BLaER1 (cell line): ENCODE measurements around the gene IPP.
A peak's percentile ranks its signal among the peaks of the same experiment; 100 is the strongest.
"Not testable (repeated sequence)": the region's sequence is repeated elsewhere in the genome, so short reads cannot be mapped to it uniquely, and the experiment has no call there.

Experiments used
- H3K27ac ChIP-seq: shearing (Covaris generic); formaldehyde crosslinking; 2 replicates; pipeline ENCODE4 v1.8.1; 2022
- H3K27me3 ChIP-seq: shearing (Covaris generic); formaldehyde crosslinking; 2 replicates; pipeline ENCODE4 v1.8.1; 2022
- H3K36me3 ChIP-seq: shearing (Covaris generic); formaldehyde crosslinking; 2 replicates; pipeline ENCODE4 v1.8.1; 2022
- H3K4me1 ChIP-seq: shearing (Covaris generic); formaldehyde crosslinking; 2 replicates; pipeline ENCODE4 v1.8.1; 2022
- H3K4me2 ChIP-seq: shearing (Covaris generic); formaldehyde crosslinking; 2 replicates; pipeline ENCODE4 v1.8.1; 2022
- H3K4me3 ChIP-seq: shearing (Covaris generic); formaldehyde crosslinking; 2 replicates; pipeline ENCODE4 v1.8.1; 2022
- H3K9ac ChIP-seq: shearing (Covaris generic); formaldehyde crosslinking; 2 replicates; pipeline ENCODE4 v1.8.1; 2022
- H3K9me3 ChIP-seq: shearing (Covaris generic); formaldehyde crosslinking; 2 replicates; pipeline ENCODE4 v1.8.1; 2022
- H4K20me1 ChIP-seq: shearing (Covaris generic); formaldehyde crosslinking; 2 replicates; pipeline ENCODE4 v1.8.1; 2022
- Cebpa-rat ChIP-seq: shearing (Covaris generic); IDR thresholded peaks from 2 replicates; pipeline ENCODE4 v1.8.1; 2022

IPP gene

DNA sequence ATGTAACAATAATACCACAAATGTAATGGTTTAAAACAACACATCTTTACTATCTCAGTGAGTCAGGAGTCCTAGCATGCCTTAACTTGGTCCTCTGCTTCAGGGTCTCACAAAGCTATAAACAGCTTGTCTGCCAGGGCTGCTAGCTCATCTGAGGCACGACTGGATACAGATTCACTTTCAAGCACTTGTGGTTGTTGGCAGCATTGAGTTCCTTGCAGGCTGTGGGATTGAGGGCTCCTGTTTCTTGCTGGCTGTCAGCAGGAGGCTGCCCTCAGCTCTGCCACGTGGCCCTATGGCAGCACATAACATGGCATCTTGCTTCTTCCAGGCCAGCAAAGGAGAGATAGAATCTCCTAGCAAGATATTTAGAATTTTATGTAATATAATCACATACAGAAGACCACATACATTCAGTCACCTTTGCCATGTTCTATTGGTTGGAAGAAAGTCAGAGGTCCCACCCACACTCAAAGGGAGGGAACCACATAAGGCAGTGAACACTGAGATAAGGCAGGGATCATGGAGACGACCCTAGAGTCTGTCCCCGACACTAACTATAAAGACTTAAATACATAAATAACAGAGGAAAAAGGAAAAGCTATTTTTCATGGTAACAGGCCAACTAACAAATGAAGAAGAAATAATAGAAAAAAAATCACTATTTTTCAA lies 18.9 kb upstream of the IPP start:
- no peak for TF ChIP-seq Cebpa-rat
- H3K9me3 ChIP-seq, result peaks cover 3% of the 10 kb centered on the region; the same call in 1 of the 2 replicates
- no peak overlapping the region for H3K4me3 ChIP-seq
- no peaks in the 10 kb centered on the region for H3K36me3 ChIP-seq
- H3K9ac ChIP-seq, result no peak overlapping the region
- H3K27me3 ChIP-seq, result no peaks in the 10 kb centered on the region
- H3K27ac ChIP-seq, result no peak overlapping the region
- no peaks in the 10 kb centered on the region for H4K20me1 ChIP-seq
- peaks cover 13% of the 10 kb centered on the region for H3K4me1 ChIP-seq
- H3K4me2 ChIP-seq, result no peak overlapping the region

DNA sequence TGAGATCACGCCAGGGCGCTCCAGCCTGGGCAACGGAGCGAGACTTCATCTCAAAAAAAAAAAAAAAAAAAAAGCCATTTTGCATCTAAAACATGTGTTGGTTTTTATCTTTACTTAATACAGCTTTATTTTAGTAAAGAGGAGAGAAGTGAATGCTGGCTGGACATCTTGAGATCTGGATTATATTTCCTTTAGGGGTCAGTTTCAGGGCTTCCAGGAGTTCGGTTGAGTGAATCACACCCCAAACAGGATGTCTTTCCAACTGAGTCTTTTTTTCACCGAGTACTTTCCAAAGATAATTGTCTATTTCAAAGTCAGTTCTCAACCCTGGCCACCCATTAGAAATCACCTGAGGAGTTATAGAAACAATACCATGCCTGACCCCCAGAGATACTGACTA lies 16.6 kb upstream of the IPP start:
- H3K4me1 ChIP-seq, result peaks cover 13% of the 10 kb centered on the region
- TF ChIP-seq Cebpa-rat, result no peak

DNA sequence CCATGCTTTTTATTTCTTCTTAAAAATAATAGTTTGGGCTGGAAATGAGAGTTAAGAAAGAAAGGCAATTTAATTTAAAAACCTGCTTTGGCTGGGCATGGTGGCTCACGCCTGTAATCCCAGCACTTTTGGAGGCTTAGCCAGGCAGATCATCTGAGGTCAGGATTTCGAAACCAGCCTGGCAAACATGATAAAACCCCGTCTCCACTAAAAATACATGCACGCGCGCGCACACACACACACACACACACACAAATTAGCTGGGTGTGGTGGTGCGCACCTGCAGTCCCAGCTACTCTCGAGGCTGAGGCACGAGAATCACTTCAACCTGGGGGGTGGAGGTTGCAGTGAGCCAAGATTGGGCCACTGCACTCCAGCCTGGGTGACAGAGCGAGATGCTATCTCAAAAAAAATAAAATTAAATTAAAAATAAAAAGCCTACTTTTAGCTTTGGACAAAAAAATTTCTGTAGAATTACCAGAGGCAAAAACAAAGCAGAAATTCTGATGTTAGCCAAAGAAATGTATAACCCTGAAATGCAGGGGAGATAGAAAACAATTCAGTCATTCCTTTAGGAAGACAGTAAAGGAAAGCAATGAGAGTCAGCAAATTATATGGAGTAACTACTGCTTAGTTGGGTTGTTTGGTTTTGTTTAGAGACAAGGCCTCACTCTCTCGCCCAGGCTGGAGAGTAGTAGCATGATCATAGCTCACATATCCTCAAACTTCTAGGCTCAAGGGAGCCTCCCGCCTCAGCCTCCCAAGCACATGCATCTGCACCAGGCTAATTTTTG lies 15.7 kb upstream of the IPP start:
- H3K9me3 ChIP-seq, result peaks cover 13% of the 10 kb centered on the region
- H3K4me3 ChIP-seq, result no peak overlapping the region
- H3K4me2 ChIP-seq, result peak overlapping the region; percentile 61; the same call in 1 of the 2 replicates
- no peaks in the 10 kb centered on the region for H3K27me3 ChIP-seq
- no peak overlapping the region for H3K27ac ChIP-seq
- H3K36me3 ChIP-seq, result no peaks in the 10 kb centered on the region
- H3K9ac ChIP-seq, result no peak overlapping the region
- peaks cover 13% of the 10 kb centered on the region for H3K4me1 ChIP-seq
- H4K20me1 ChIP-seq, result no peaks in the 10 kb centered on the region
- no peak for TF ChIP-seq Cebpa-rat

More for the DNA sequence above, 16.6 kb upstream of the IPP start:
- peak overlapping the region; percentile 61 for H3K4me2 ChIP-seq
- H3K9ac ChIP-seq, result no peak overlapping the region
- H4K20me1 ChIP-seq, result no peaks in the 10 kb centered on the region
- no peaks in the 10 kb centered on the region for H3K36me3 ChIP-seq
- no peaks in the 10 kb centered on the region for H3K27me3 ChIP-seq
- H3K9me3 ChIP-seq, result peaks cover 7% of the 10 kb centered on the region
- H3K4me3 ChIP-seq, result no peak overlapping the region
- H3K27ac ChIP-seq, result no peak overlapping the region

DNA sequence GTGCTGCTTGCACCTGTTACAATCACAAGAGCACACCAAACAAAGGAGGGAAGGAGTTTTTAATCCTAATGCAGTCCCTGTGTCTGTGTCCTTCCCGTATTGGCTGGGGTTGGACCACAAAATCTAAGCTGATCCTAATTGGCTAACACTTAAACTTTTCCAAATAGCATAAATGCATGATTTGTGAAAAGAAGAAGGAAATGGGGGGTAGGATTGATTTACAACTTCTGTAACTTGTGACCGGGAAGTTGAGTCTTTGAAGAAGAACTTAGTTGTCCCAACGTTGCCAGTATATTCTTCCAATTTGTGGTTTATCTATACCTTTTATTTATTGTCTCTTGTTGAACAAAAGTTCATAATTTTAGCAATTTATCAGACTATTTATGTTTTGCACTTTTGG lies 11.8 kb upstream of the IPP start:
- Histone ChIP-seq H3K9ac (no peak overlapping the region), H3K27ac (no peak overlapping the region), H3K4me2 (no peak overlapping the region), H3K27me3 (no peaks in the 10 kb centered on the region), H3K4me3 (no peak overlapping the region), H3K9me3 (peaks cover 13% of the 10 kb centered on the region), H3K36me3 (no peaks in the 10 kb centered on the region), H3K4me1 (peaks cover 11% of the 10 kb centered on the region), H4K20me1 (no peaks in the 10 kb centered on the region)
- TF ChIP-seq Cebpa-rat, result no peak

DNA sequence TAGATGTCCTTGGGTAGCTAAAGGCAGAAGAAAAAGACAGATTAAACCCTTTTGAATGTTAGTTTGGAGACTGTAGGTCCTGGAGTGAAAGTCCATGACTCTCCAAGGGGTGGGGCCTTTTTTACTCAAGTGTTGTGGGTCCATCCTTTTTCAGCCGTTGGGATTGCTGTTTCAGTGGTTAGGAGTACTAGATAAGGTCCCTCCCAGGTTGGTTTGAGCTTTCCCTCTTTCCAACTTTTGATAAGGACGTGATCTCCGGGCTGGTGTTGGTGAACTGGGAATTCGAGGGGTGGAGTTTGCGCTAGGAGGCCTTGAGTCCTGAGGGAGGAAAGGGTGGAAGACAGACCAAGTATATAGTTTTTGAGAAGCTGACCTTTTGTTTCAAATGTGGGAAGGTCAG lies 5.2 kb upstream of the IPP start:
- Histone ChIP-seq H3K27me3 (no peaks in the 10 kb centered on the region), H3K4me1 (peaks cover 8% of the 10 kb centered on the region), H3K4me2 (no peak overlapping the region), H3K9ac (no peak overlapping the region), H3K9me3 (peaks cover 34% of the 10 kb centered on the region), H3K4me3 (no peak overlapping the region), H3K36me3 (no peaks in the 10 kb centered on the region; the same call in 1 of the 2 replicates), H3K27ac (no peak overlapping the region), H4K20me1 (no peaks in the 10 kb centered on the region)
- no peak for TF ChIP-seq Cebpa-rat

DNA sequence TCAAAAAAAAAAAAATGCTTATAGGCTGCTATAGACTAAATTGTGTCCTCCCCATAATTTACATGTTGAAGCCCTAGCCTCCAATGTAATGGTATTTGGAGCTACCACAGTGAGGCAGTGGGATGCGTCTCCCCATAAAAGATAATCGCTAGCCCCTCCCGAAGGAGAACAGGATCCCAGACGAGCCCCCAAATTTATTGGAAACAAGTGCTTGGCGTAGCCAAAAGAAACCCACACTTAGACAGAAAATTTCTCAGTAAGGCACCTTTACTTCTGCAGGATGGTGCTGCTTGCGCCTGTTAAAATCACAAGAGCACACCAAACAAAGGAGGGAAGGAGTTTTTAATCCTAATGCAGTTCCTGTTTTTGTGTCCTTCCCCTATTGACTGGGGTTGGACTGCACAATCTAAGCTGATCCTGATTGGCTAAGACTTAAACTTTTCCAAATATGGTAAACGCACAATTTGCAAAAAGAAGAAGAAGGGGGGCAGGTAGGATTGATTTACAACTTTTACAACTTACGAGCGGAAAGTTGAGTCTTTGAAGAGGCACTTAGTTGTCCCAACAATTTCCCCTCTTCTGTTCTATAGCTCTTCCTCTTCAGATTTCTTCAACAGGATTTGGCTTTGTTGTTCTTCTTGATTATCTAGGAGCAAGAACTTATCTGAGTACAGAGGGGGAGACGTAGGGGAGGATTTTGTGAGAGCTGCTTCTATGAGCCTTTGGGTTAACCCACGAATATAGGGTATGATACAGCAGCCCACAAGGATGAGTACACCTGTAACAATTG lies 3.0 kb upstream of the IPP start:
- no peak overlapping the region for H3K27ac ChIP-seq
- H3K36me3 ChIP-seq, result no peaks in the 10 kb centered on the region; the same call in 1 of the 2 replicates
- H3K4me3 ChIP-seq, result no peak overlapping the region
- no peak overlapping the region for H3K4me2 ChIP-seq
- no peaks in the 10 kb centered on the region for H4K20me1 ChIP-seq
- peaks cover 34% of the 10 kb centered on the region for H3K9me3 ChIP-seq
- H3K9ac ChIP-seq, result no peak overlapping the region
- H3K27me3 ChIP-seq, result no peaks in the 10 kb centered on the region
- TF ChIP-seq Cebpa-rat, result no peak
- H3K4me1 ChIP-seq, result peaks cover 15% of the 10 kb centered on the region

DNA sequence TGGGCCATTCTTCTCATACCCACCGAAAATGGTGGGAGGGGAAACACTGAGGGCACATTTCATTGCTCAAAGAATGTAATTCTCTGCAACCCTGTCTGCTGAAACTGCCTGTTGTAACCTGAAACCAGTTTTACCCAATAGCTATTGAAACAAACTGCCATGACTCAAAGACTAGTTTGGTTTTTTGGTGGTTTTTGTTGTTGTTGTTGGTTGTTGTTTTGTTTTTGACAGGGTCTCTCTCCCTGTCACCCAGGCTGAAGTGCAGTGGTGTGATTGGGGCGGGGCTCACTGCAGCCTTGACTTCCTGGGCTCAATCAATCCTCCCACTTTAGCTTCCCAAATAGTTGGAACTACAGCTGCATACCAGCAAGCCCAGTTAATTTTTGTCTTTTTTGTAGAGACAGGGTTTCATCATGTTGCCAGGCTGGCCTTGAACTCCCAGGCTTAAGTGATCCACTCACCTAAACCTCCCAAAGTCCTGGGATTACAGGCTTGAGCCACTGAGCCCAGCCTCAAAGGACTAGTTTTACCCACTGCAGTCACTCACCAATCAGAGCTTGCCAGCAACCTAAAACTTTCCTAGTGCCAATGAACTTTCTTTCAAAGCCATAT lies 2.1 kb upstream of the IPP start:
- H3K9me3 ChIP-seq, result peaks cover 34% of the 10 kb centered on the region

DNA sequence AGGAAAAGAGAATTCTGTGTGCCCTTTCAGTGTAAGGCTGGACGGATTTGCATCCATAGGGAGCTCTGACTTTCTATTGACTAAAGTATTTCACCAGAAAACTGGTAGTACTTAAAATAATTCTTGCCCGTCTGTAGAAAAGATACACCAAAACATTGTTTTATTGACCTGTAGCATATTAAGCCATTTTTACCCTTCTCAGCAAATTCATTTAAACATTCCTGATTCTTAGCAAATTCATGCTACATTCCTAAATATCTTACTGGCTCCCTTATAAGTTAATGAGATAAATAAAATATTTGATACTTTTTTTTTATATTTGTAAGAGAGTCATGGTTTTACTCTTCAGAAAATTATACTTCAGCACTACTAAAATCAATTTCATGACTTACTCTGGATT lies 1.6 kb upstream of the IPP start:
- Histone ChIP-seq H3K36me3 (no peaks in the 10 kb centered on the region; the same call in 1 of the 2 replicates), H3K27me3 (no peaks in the 10 kb centered on the region), H3K9ac (no peak overlapping the region), H3K4me1 (peaks cover 15% of the 10 kb centered on the region), H3K4me3 (no peak overlapping the region), H3K27ac (no peak overlapping the region), H3K4me2 (no peak overlapping the region), H4K20me1 (no peaks in the 10 kb centered on the region), H3K9me3 (peaks cover 34% of the 10 kb centered on the region)
- no peak for TF ChIP-seq Cebpa-rat

More for the DNA sequence above, 2.1 kb upstream of the IPP start:
- Histone ChIP-seq H4K20me1 (no peaks in the 10 kb centered on the region), H3K4me3 (no peak overlapping the region), H3K27ac (no peak overlapping the region), H3K4me2 (no peak overlapping the region), H3K4me1 (peaks cover 15% of the 10 kb centered on the region), H3K36me3 (no peaks in the 10 kb centered on the region; the same call in 1 of the 2 replicates), H3K9ac (no peak overlapping the region), H3K27me3 (no peaks in the 10 kb centered on the region)
- TF ChIP-seq Cebpa-rat, result no peak

DNA sequence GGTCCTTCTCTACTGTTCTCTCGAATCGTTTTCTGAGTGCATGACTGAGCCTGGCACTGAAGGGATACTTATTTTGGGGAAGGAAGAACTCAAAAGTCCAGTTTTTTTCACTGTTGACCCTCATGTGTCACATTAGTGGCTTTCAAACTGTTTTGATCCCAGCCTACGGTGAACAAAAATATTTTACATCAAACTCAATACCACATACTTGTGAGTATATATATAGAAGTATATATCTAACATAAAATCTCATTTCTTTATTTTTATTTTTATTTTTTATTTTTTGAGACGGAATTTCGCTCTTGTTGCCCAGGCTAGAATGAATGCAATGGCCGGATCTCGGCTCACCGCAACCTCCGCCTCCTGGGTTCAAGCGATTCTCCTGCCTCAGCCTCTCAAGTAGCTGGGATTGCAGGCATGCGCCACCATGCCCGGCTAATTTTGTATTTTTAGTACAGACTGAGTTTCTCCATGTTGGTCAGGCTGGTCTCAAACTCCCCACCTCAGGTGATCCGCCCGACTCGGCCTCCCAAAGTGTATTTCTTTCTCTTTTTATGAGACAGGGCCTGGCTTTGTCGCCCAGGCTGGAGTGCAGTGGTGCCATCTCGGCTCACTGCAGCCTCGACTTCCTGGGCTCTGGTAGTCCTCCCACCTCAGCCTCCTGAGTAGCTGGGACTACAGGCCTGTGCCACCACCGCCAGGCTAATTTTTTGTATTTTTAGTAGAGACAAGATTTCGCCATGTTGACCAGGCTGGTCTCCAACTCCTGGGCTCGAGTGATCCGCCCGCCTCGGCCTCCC lies 786 bp upstream of the IPP start:
- Histone ChIP-seq H3K4me2 (peak overlapping the region; percentile 89), H3K4me3 (peak overlapping the region; percentile 66), H3K9me3 (peaks cover 34% of the 10 kb centered on the region), H3K4me1 (peaks cover 15% of the 10 kb centered on the region), H3K9ac (peak overlapping the region; percentile 89), H3K27ac (peak overlapping the region; percentile 95)
- not testable (repeated sequence) for H3K27me3 ChIP-seq, H4K20me1 ChIP-seq, H3K36me3 ChIP-seq
